Peyer's patch (tissue), 4 donors: ENCODE results near the gene TMSB15C. TPM values are rescaled to one million over a fixed set of nuclear protein-coding genes. Genes with fewer than 3 reads are reported as not detected.
"Not testable (repeated sequence)": the region's sequence is repeated elsewhere in the genome, so short reads cannot be mapped to it uniquely, and the experiment has no call there.

Experiments
- DNase-seq, 3 donors: peaks; one replicate each; pipeline ENCODE4 v3.0.0-alpha.2; 2017 to 2019
- H3K27ac ChIP-seq, 4 donors: fragments of 200-600 bp; sonication (generic); one replicate each; pipeline ENCODE4 v1.5.1; 2016 to 2019
- H3K27me3 ChIP-seq, 2 donors: fragments of 200-600 bp; sonication (generic); one replicate each; pipeline ENCODE4 v1.5.1; 2019
- H3K36me3 ChIP-seq, 3 donors: fragments of 200-600 bp; sonication (generic); one replicate each; pipeline ENCODE4 v1.5.1; 2016 to 2019
- H3K4me1 ChIP-seq, 4 donors: fragments of 200-600 bp; sonication (generic); one replicate each; pipeline ENCODE4 v1.5.1; 2016 to 2019
- H3K4me3 ChIP-seq, 4 donors: fragments of 200-600 bp; sonication (generic); 1 replicate in 3 of 4; 2 replicates in 1 of 4; pipeline ENCODE4 v1.5.1; 2016 to 2019; ENCODE audit warnings: mild to moderate bottlenecking in 1 of 4
- H3K9me3 ChIP-seq, 4 donors: fragments of 200-600 bp; sonication (generic); one replicate each; pipeline ENCODE4 v1.5.1; 2016 to 2019; ENCODE audit warnings: mild to moderate bottlenecking in 1 of 4
- POLR2A ChIP-seq, 2 donors: fragments of 450-650 bp; IDR thresholded peaks; one replicate each; pipeline ENCODE4 v1.5.1; 2017; ENCODE audit warnings: antibody characterized with exemption in 2 of 2, mild to moderate bottlenecking in 2 of 2, moderate library complexity in 2 of 2
- total RNA-seq, 4 donors: library from RNA; depleted of rRNA; stranded (reverse); fragments of >200 nt; gene quantifications; one replicate each; pipeline ENCODE4 v1.1.0, GENCODE V29; 2016
- TF ChIP-seq, protein P1 (sequence below), 6 experiments: fragments of 450-650 bp in 4 of 6; fragments of 200-600 bp in 2 of 6; sonication (generic) in 1 of 6; IDR thresholded peaks; one replicate each; pipeline ENCODE4 v1.5.1; 2017 to 2019; ENCODE audit warnings: antibody characterized with exemption in 6 of 6, mild to moderate bottlenecking in 3 of 6, moderate library complexity in 1 of 6

Gene TMSB15C
- 1 to 10 TPM in 3 of 4 donors, under 1 TPM in 1; 0.67 to 3.2 (median 1.6) TPM for total RNA-seq

DNA sequence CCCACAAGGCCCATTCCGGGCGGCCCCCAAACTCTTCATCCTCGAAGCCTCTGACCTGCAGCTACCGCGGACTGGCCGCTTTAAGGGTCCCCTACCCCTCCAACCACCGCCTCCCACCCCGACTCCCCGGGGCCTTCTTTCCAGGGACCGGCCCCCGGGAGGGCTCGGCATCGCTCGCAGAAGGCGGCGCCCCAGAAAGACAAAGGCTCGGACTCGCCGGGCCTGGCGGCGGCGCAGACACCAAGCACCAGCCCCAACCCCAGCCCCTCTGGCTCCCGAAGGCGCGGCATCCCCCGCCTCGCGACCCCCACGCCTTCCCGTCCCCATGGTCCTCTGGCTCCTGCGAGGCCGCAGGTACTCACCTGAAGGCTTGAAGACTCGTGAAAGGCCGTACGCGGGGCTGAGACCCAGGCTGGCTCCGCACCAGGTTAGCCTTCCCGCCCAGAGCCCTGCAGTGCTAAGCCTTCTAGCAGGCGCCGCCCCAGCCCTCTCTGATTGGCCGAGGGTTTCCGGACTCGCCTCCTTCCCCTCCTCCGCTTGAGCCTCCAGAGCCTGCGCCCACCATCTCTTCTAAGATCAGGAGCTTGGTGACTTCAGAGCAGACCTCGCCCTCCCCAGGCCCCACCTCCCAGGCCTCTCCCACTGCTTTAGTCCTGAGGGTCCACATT lies at the start of gene TMSB15C:
Gene TMSB15C (minus strand): TSS at position 459 of the 668 bp plus-strand sequence.
- not testable (repeated sequence) for H3K27me3 ChIP-seq, H3K9me3 ChIP-seq, H3K4me1 ChIP-seq, DNase-seq, H3K36me3 ChIP-seq, H3K4me3 ChIP-seq, H3K27ac ChIP-seq

DNA sequence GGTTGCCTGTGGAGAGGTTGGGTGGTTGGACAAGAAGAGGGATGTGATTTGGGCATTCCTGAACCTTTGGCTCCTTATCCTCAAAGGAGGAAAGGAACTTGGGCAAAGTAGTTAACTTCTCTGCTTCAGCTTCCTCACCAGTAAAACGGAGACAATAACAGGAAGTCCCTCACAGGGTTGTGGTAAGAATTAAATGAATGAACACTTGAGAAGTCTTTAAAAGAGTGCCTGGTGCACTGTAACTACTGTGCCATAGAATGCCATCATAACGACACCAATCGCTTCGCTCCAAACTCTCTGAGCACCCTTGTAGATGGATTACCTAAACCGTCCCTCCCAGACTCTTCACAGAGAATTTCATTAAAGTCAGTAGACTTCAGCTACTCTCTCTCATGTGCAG lies 46.8 kb upstream of the TMSB15C start:
- H3K27ac ChIP-seq = peak overlapping the region in 1 of 4 donors; percentile 50
- TF ChIP-seq POLR2A (IDR thresholded peaks at IDR 0.05) = no peak
- TF ChIP-seq, protein P1, sequence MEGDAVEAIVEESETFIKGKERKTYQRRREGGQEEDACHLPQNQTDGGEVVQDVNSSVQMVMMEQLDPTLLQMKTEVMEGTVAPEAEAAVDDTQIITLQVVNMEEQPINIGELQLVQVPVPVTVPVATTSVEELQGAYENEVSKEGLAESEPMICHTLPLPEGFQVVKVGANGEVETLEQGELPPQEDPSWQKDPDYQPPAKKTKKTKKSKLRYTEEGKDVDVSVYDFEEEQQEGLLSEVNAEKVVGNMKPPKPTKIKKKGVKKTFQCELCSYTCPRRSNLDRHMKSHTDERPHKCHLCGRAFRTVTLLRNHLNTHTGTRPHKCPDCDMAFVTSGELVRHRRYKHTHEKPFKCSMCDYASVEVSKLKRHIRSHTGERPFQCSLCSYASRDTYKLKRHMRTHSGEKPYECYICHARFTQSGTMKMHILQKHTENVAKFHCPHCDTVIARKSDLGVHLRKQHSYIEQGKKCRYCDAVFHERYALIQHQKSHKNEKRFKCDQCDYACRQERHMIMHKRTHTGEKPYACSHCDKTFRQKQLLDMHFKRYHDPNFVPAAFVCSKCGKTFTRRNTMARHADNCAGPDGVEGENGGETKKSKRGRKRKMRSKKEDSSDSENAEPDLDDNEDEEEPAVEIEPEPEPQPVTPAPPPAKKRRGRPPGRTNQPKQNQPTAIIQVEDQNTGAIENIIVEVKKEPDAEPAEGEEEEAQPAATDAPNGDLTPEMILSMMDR (IDR thresholded peaks at IDR 0.05) = no peak

DNA sequence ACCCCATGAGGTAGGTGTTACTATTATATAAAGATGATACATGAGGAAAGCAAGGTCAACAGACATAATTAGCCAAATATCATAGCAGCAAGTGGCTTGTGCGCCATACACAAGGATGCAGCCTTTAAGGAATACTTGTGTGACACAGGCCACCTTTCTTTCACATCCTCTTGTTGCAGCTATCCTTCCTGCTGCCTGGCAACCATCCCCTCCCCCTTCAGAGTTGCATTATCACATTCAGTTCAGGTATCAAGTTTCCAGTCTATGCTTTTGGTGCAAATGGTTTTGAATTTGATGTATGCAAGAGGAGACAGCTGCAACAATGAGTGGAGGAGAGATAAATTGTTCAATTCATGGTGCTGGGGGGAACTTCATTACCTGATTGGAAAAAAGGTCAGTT lies 42.7 kb upstream of the TMSB15C start:
- H3K36me3 ChIP-seq = no peaks in the 10 kb centered on the region
- H3K27ac ChIP-seq = no peak overlapping the region
- no peaks in the 10 kb centered on the region for H3K27me3 ChIP-seq
- no peak overlapping the region for H3K4me3 ChIP-seq
- H3K4me1 ChIP-seq = no peaks in the 10 kb centered on the region
- H3K9me3 ChIP-seq = no peaks in the 10 kb centered on the region
- no peak for TF ChIP-seq POLR2A (IDR thresholded peaks at IDR 0.05)
- TF ChIP-seq, protein P1 (IDR thresholded peaks at IDR 0.05) = no peak
- DNase-seq = no peak

More for the DNA sequence above, 46.8 kb upstream of the TMSB15C start:
- Histone ChIP-seq H3K4me1 (no peaks in the 10 kb centered on the region), H3K4me3 (no peak overlapping the region), H3K9me3 (no peaks in the 10 kb centered on the region), H3K27me3 (no peaks in the 10 kb centered on the region), H3K36me3 (no peaks in the 10 kb centered on the region)
- no peak for DNase-seq

DNA sequence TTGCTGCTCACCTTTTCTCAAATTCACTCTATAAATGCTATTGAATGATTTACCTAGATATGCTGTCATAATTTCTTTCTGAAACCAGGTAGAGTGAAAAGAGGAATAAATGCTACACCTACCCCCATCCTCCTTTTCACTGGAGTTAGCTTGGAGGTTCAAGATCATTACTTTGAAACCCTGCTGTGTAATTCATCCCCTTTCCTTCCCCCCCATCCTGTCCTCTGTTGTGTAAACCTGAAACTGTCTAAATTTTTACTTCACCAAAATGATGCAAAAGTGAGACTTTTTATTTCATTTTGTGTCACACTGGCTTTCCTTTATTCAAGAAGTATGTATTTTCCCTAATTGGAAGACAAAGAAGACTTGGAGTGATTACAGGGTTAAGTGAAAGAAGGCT lies 41.7 kb upstream of the TMSB15C start:
- TF ChIP-seq POLR2A (IDR thresholded peaks at IDR 0.05) = no peak
- TF ChIP-seq, protein P1 (IDR thresholded peaks at IDR 0.05) = no peak
- Histone ChIP-seq H3K9me3 (no peaks in the 10 kb centered on the region), H3K27ac (no peak overlapping the region), H3K36me3 (no peaks in the 10 kb centered on the region), H3K4me3 (no peak overlapping the region), H3K4me1 (no peaks in the 10 kb centered on the region), H3K27me3 (no peaks in the 10 kb centered on the region)
- DNase-seq = no peak

DNA sequence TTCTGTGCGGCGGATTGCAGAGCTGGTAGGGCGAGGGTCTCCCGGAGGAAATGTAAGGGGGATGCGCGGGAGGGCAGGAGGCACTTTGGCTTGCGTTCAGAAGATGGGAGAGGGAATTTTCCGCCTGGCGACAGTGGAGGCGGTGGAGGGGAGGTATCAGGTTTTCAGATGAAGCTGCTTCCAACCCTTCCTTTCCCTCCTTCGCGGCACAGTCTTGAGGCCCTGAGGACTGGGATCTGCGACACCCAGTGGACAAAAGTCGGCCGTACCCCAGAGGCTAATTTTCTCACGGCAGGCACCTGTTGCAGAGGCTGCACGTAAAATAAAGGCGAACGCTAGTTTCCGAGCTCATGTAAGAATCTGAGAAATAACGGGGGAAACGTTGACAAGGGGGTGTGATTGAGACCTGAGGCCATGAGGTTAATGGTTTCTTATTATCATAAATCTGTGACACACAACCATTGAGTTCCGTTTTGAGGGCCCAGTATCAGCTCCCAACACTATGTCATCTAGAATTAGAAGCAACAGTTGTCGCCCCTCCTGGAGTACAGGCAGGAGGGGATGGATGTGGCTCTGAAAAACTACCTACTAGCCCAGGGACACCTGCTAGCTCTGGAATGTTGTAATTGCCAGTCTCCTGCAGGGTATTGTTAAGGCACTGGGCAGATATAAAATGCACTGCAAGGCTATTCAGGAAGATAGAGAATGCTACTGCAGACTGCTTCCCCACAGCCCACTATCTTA lies 37.4 kb upstream of the TMSB15C start:
- Histone ChIP-seq H3K36me3 (no peaks in the 10 kb centered on the region), H3K4me1 (no peaks in the 10 kb centered on the region), H3K27ac (peak overlapping the region; percentile 67 to 81 (median 75)), H3K9me3 (no peaks in the 10 kb centered on the region), H3K4me3 (peak overlapping the region; percentile 41 to 59 (median 54)), H3K27me3 (no peaks in the 10 kb centered on the region)
- peak in 2 of 3 donors; percentile 60 to 76 for DNase-seq
- TF ChIP-seq, protein P1 (IDR thresholded peaks at IDR 0.05) = peak in 5 of 6 experiments; percentile 28 to 42 (median 33)
- TF ChIP-seq POLR2A (IDR thresholded peaks at IDR 0.05) = no peak

DNA sequence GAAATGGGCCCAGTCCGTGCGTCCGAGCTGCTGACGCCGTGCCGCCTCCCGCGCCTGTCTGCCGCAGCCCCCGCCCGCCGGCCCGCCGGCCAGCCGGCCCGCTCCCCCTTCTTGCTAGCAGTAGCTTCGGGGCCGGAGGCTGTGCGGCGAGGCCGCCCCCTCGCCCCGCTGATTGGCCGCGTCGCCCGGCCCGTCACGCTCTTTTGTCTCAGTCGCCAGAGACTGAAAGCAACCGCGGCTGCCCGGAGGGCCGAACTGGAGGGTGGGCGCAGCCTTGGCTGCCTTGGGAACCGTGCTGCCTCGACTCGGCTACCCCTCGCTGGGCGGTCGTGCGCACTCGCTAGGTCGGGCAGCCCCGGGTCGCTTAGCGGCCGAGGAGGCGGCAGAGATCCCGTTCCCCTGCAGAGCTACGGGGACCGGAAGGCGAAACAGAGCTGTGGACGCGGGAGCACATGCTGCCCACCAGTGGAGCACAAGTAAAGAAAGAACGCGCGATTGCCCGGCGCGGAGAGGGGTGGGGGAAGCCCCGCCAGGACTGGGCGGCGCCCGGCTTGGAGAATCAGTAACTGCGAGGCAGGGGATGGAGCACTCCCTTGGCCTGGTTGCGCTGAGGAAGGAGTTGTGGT lies 36.4 kb upstream of the TMSB15C start, which contains the start of gene ZCCHC18:
Gene ZCCHC18 (plus strand): TSS at position 198 of the 626 bp plus-strand sequence. CDS start 1,589 bp downstream, outside the sequence.
- peak; percentile 51 to 67 (median 55) for DNase-seq
- Histone ChIP-seq H3K36me3 (no peaks in the 10 kb centered on the region), H3K27ac (peak within 1 kb of the TSS; percentile 67 to 81 (median 75)), H3K4me1 (no peaks in the 10 kb centered on the region), H3K4me3 (peak within 1 kb of the TSS; percentile 41 to 59 (median 54)), H3K9me3 (no peaks in the 10 kb centered on the region), H3K27me3 (no peaks in the 10 kb centered on the region)
- TF ChIP-seq, protein P1 (IDR thresholded peaks at IDR 0.05) = no peak
- no peak for TF ChIP-seq POLR2A (IDR thresholded peaks at IDR 0.05)

DNA sequence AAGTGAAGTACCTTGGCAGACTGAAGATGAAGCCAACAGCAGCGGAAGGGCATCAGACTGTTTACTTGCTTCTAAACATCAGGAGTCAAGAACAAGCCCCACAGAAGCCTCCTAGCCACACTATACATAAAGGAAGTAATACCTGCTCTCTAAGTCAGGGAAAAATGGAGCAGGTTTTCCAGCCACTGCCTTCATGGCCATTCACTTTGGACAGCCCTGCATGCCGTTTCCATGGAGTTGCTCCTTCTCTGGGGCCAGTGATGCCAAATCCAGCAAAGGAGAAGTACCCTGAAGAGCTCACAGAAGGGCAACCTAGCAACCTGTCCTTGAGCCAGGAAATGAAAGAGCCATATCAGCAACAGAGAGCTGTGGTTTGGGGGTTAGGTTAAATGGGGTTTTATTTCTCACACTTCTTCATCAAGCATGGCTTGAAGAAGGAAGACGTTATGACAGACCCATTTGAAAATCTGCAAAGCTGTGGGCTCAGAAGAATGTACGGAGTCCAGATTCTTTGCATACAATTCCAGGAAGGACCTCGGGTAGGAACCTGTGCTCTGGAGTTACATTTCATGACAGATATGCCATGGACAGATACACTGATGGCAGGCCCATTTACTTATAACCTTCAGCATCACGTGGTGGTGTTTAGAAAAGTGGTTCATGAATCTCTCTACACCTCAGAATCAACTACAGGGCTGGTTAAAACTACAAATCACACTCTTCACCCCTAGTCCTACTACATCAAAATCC lies 34.6 kb upstream of the TMSB15C start:
- H3K27ac ChIP-seq = peak overlapping the region; percentile 24 to 81 (median 64)
- not testable (repeated sequence) for H3K9me3 ChIP-seq, H3K27me3 ChIP-seq, H3K4me3 ChIP-seq, H3K36me3 ChIP-seq, H3K4me1 ChIP-seq
- peak in 1 of 3 donors; percentile 51 for DNase-seq
